Measurements from ENCODE around the gene DMC1.

DMC1 gene

GRCh38 chr22:38490475-38490874 lies 79.5 kb downstream of the DMC1 start:
- no peak overlapping the region for H4K12ac ChIP-seq (ENCODE audit: low read depth, low read length)
- no peak overlapping the region for H2AFZ ChIP-seq (ENCODE audit: insufficient read depth, low read length, poor library complexity)
- no peak overlapping the region for H3K18ac ChIP-seq (ENCODE audit: low read length)
- H3K79me1 ChIP-seq (ENCODE audit: low read length) = no peaks in the 10 kb centered on the region
- no peak for DNase-seq
- no peak overlapping the region for H3K4me2 ChIP-seq (ENCODE audit: low read length)
- no peak overlapping the region for H3K23ac ChIP-seq (ENCODE audit: low read length)
- H3K9ac ChIP-seq (ENCODE audit: low read length) = no peak overlapping the region
- H3K4ac ChIP-seq (ENCODE audit: low read depth, low read length) = no peak overlapping the region
- H3K4me3 ChIP-seq (ENCODE audit: low read depth, low read length) = no peak overlapping the region
- no peak overlapping the region for H3K14ac ChIP-seq (ENCODE audit: low read length)
- no peaks in the 10 kb centered on the region for H3K4me1 ChIP-seq (ENCODE audit: control insufficient read depth in 1 of 2, insufficient read depth in 2 of 2, low read length in 2 of 2)
- H2BK5ac ChIP-seq (ENCODE audit: low read depth, low read length, poor library complexity) = no peak overlapping the region
- H3K9me3 ChIP-seq (ENCODE audit: insufficient read depth, low read depth, low read length) = no peaks in the 10 kb centered on the region
- WGBS (ENCODE audit: extremely low coverage, insufficient coverage, insufficient read length) = no CpG with 5 or more reads among the region's 2 CpGs
- H4K8ac ChIP-seq (ENCODE audit: low read depth, low read length) = no peak overlapping the region
- H3K27me3 ChIP-seq (ENCODE audit: insufficient read depth, low read length) = no peaks in the 10 kb centered on the region
- H2BK12ac ChIP-seq (ENCODE audit: low read length) = no peak overlapping the region
- no peak overlapping the region for H2BK120ac ChIP-seq (ENCODE audit: insufficient read depth, low read length, poor library complexity)
- no peak overlapping the region for H3K27ac ChIP-seq (ENCODE audit: low read depth, low read length)
- no peak overlapping the region for H4K91ac ChIP-seq (ENCODE audit: low read depth, low read length)
- H3K36me3 ChIP-seq (ENCODE audit: control insufficient read depth in 1 of 2, insufficient read depth in 2 of 2, low read length in 2 of 2) = peaks cover 45 to 71% of the 10 kb centered on the region in 2 experiments
- H2AK5ac ChIP-seq (ENCODE audit: low read length) = no peak overlapping the region
- no peaks in the 10 kb centered on the region for H3K79me2 ChIP-seq (ENCODE audit: control insufficient read depth, insufficient read depth, low read length, poor library complexity)

GRCh38 chr22:38489561-38490145 lies 80.3 kb downstream of the DMC1 start:
- Histone ChIP-seq H3K36me3 (ENCODE audit: control insufficient read depth in 1 of 2, insufficient read depth in 2 of 2, low read length in 2 of 2) (peaks cover 39 to 68% of the 10 kb centered on the region in 2 experiments), H4K91ac (ENCODE audit: low read depth, low read length) (no peak overlapping the region)
- WGBS (ENCODE audit: extremely low coverage, insufficient coverage, insufficient read length) = no CpG with 5 or more reads among the region's 7 CpGs

GRCh38 chr22:38489142-38489541 lies 80.8 kb downstream of the DMC1 start:
- Histone ChIP-seq H3K27ac (ENCODE audit: low read depth, low read length) (no peak overlapping the region), H2AFZ (ENCODE audit: insufficient read depth, low read length, poor library complexity) (no peak overlapping the region), H2BK12ac (ENCODE audit: low read length) (no peak overlapping the region), H3K36me3 (ENCODE audit: control insufficient read depth in 1 of 2, insufficient read depth in 2 of 2, low read length in 2 of 2) (peaks cover 37 to 69% of the 10 kb centered on the region in 2 experiments), H3K14ac (ENCODE audit: low read length) (no peak overlapping the region), H3K79me2 (ENCODE audit: control insufficient read depth, insufficient read depth, low read length, poor library complexity) (no peaks in the 10 kb centered on the region), H3K9ac (ENCODE audit: low read length) (no peak overlapping the region), H3K9me3 (ENCODE audit: insufficient read depth, low read depth, low read length) (no peaks in the 10 kb centered on the region), H4K91ac (ENCODE audit: low read depth, low read length) (no peak overlapping the region), H3K27me3 (ENCODE audit: insufficient read depth, low read length) (no peaks in the 10 kb centered on the region), H3K4me1 (ENCODE audit: control insufficient read depth in 1 of 2, insufficient read depth in 2 of 2, low read length in 2 of 2) (no peaks in the 10 kb centered on the region), H4K8ac (ENCODE audit: low read depth, low read length) (no peak overlapping the region), H2BK5ac (ENCODE audit: low read depth, low read length, poor library complexity) (no peak overlapping the region), H4K12ac (ENCODE audit: low read depth, low read length) (no peak overlapping the region), H3K4me3 (ENCODE audit: low read depth, low read length) (no peak overlapping the region), H2BK120ac (ENCODE audit: insufficient read depth, low read length, poor library complexity) (no peak overlapping the region), H3K18ac (ENCODE audit: low read length) (no peak overlapping the region), H3K23ac (ENCODE audit: low read length) (no peak overlapping the region), H3K4me2 (ENCODE audit: low read length) (no peak overlapping the region), H2AK5ac (ENCODE audit: low read length) (no peak overlapping the region), H3K79me1 (ENCODE audit: low read length) (no peaks in the 10 kb centered on the region), H3K4ac (ENCODE audit: low read depth, low read length) (no peak overlapping the region)
- WGBS (ENCODE audit: extremely low coverage, insufficient coverage, insufficient read length) = no CpG with 5 or more reads among the region's 17 CpGs
- no peak for DNase-seq

More at GRCh38 chr22:38489561-38490145, 80.3 kb downstream of the DMC1 start:
- no peak overlapping the region for H2AFZ ChIP-seq (ENCODE audit: insufficient read depth, low read length, poor library complexity)
- no peak overlapping the region for H3K23ac ChIP-seq (ENCODE audit: low read length)
- no peaks in the 10 kb centered on the region for H3K27me3 ChIP-seq (ENCODE audit: insufficient read depth, low read length)
- no peaks in the 10 kb centered on the region for H3K9me3 ChIP-seq (ENCODE audit: insufficient read depth, low read depth, low read length)
- no peak overlapping the region for H2BK5ac ChIP-seq (ENCODE audit: low read depth, low read length, poor library complexity)
- no peak overlapping the region for H2AK5ac ChIP-seq (ENCODE audit: low read length)
- H3K27ac ChIP-seq (ENCODE audit: low read depth, low read length) = no peak overlapping the region
- H3K4me2 ChIP-seq (ENCODE audit: low read length) = no peak overlapping the region
- H4K8ac ChIP-seq (ENCODE audit: low read depth, low read length) = no peak overlapping the region
- no peak overlapping the region for H3K18ac ChIP-seq (ENCODE audit: low read length)
- no peak overlapping the region for H4K12ac ChIP-seq (ENCODE audit: low read depth, low read length)
- H3K79me2 ChIP-seq (ENCODE audit: control insufficient read depth, insufficient read depth, low read length, poor library complexity) = no peaks in the 10 kb centered on the region
- no peaks in the 10 kb centered on the region for H3K79me1 ChIP-seq (ENCODE audit: low read length)
- DNase-seq = no peak
- no peaks in the 10 kb centered on the region for H3K4me1 ChIP-seq (ENCODE audit: control insufficient read depth in 1 of 2, insufficient read depth in 2 of 2, low read length in 2 of 2)
- no peak overlapping the region for H3K4me3 ChIP-seq (ENCODE audit: low read depth, low read length)
- H3K4ac ChIP-seq (ENCODE audit: low read depth, low read length) = no peak overlapping the region
- no peak overlapping the region for H2BK120ac ChIP-seq (ENCODE audit: insufficient read depth, low read length, poor library complexity)
- no peak overlapping the region for H2BK12ac ChIP-seq (ENCODE audit: low read length)
- no peak overlapping the region for H3K9ac ChIP-seq (ENCODE audit: low read length)
- H3K14ac ChIP-seq (ENCODE audit: low read length) = no peak overlapping the region

GRCh38 chr22:38487946-38488345 lies 82.0 kb downstream of the DMC1 start:
- Histone ChIP-seq H3K18ac (ENCODE audit: low read length) (no peak overlapping the region), H4K12ac (ENCODE audit: low read depth, low read length) (no peak overlapping the region), H2BK5ac (ENCODE audit: low read depth, low read length, poor library complexity) (no peak overlapping the region), H3K23ac (ENCODE audit: low read length) (no peak overlapping the region), H3K27ac (ENCODE audit: low read depth, low read length) (no peak overlapping the region), H2BK120ac (ENCODE audit: insufficient read depth, low read length, poor library complexity) (no peak overlapping the region), H3K14ac (ENCODE audit: low read length) (no peak overlapping the region), H3K4me2 (ENCODE audit: low read length) (no peak overlapping the region), H3K4me3 (ENCODE audit: low read depth, low read length) (no peak overlapping the region), H2AFZ (ENCODE audit: insufficient read depth, low read length, poor library complexity) (no peak overlapping the region), H3K4ac (ENCODE audit: low read depth, low read length) (no peak overlapping the region), H3K79me1 (ENCODE audit: low read length) (no peaks in the 10 kb centered on the region), H3K9me3 (ENCODE audit: insufficient read depth, low read depth, low read length) (no peaks in the 10 kb centered on the region), H2AK5ac (ENCODE audit: low read length) (no peak overlapping the region), H3K27me3 (ENCODE audit: insufficient read depth, low read length) (no peaks in the 10 kb centered on the region), H3K4me1 (ENCODE audit: control insufficient read depth in 1 of 2, insufficient read depth in 2 of 2, low read length in 2 of 2) (no peaks in the 10 kb centered on the region), H3K9ac (ENCODE audit: low read length) (no peak overlapping the region), H3K79me2 (ENCODE audit: control insufficient read depth, insufficient read depth, low read length, poor library complexity) (no peaks in the 10 kb centered on the region), H4K8ac (ENCODE audit: low read depth, low read length) (no peak overlapping the region), H4K91ac (ENCODE audit: low read depth, low read length) (no peak overlapping the region), H2BK12ac (ENCODE audit: low read length) (no peak overlapping the region), H3K36me3 (ENCODE audit: control insufficient read depth in 1 of 2, insufficient read depth in 2 of 2, low read length in 2 of 2) (peaks cover 33 to 68% of the 10 kb centered on the region in 2 experiments)
- no peak for DNase-seq
- WGBS (ENCODE audit: extremely low coverage, insufficient coverage, insufficient read length) = no CpG with 5 or more reads among the region's 6 CpGs

Measured in trophoblast cell (in vitro differentiated cells and primary cell).